ENCODE data around the gene EYA3.

DNA sequence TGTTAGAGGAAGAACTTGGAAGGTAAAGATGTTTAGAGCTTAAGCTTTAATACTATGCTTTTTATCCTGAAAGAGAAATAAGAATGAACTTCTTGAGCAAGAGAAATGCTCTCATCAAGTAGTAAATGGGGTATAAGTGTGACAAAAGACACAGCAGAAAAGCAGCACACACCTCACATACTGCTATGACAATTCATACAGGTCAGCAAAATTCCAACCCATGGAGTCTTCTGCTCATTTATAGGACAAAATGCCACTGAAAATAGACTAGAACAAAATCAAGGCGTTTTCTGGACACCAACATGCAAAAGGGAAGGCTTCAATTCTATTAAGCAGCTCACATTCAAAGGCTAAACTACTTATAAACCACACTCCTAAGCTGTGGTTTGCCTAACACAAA is 61.2 kb downstream of the EYA3 start:
- TF ChIP-seq, protein P1, sequence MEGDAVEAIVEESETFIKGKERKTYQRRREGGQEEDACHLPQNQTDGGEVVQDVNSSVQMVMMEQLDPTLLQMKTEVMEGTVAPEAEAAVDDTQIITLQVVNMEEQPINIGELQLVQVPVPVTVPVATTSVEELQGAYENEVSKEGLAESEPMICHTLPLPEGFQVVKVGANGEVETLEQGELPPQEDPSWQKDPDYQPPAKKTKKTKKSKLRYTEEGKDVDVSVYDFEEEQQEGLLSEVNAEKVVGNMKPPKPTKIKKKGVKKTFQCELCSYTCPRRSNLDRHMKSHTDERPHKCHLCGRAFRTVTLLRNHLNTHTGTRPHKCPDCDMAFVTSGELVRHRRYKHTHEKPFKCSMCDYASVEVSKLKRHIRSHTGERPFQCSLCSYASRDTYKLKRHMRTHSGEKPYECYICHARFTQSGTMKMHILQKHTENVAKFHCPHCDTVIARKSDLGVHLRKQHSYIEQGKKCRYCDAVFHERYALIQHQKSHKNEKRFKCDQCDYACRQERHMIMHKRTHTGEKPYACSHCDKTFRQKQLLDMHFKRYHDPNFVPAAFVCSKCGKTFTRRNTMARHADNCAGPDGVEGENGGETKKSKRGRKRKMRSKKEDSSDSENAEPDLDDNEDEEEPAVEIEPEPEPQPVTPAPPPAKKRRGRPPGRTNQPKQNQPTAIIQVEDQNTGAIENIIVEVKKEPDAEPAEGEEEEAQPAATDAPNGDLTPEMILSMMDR (IDR thresholded peaks at IDR 0.05): no peak
- TF ChIP-seq POLR2A (IDR thresholded peaks at IDR 0.05): no peak

All from esophagus squamous epithelium (tissue), 4 donors.